LHCN-M2 (cell line): Measurements from ENCODE around the gene FRRS1. TPM values are rescaled to one million over a fixed set of nuclear protein-coding genes. Genes with fewer than 3 reads are reported as not detected.
"Not testable (repeated sequence)": the region's sequence is repeated elsewhere in the genome, so short reads cannot be mapped to it uniquely, and the experiment has no call there.

ENCODE experiments used
- DNase-seq: peaks from one replicate; pipeline ENCODE4 v3.0.0-alpha.2; 2012; ENCODE audit warnings: low read depth
- total RNA-seq: library from RNA; depleted of rRNA; stranded (reverse); fragments of >200 nt; gene quantifications from 2 replicates; pipeline ENCODE4 v1.2.3, GENCODE V29; 2014

Gene FRRS1
- total RNA-seq, 1 experiment from 2014 or later: 7.2 TPM

GRCh38 chr1:99768104-99768503 lies 1.7 kb upstream of the FRRS1 start:
- no peak for DNase-seq

GRCh38 chr1:99764909-99765308 lies 1.5 kb downstream of the FRRS1 start:
- DNase-seq: no peak

GRCh38 chr1:99764439-99764838 lies 2.0 kb downstream of the FRRS1 start:
- no peak for DNase-seq

GRCh38 chr1:99763956-99764355 lies 2.5 kb downstream of the FRRS1 start:
- no peak for DNase-seq

GRCh38 chr1:99761774-99762173 lies 4.7 kb downstream of the FRRS1 start:
- DNase-seq: no peak

- no peak for DNase-seq
Observed at GRCh38 chr1:99759518-99760160, 6.8 kb downstream of the FRRS1 start.

GRCh38 chr1:99758686-99759517 lies 7.5 kb downstream of the FRRS1 start:
- DNase-seq: not testable (repeated sequence)

- no peak for DNase-seq
Observed at GRCh38 chr1:99758073-99758511, 8.3 kb downstream of the FRRS1 start.

GRCh38 chr1:99756598-99756997 lies 9.8 kb downstream of the FRRS1 start:
- peak; percentile 58 for DNase-seq

- DNase-seq: no peak
Observed at GRCh38 chr1:99755664-99756063, 10.8 kb downstream of the FRRS1 start.

GRCh38 chr1:99754697-99755096 lies 11.7 kb downstream of the FRRS1 start:
- DNase-seq: no peak

- DNase-seq: no peak
Observed at GRCh38 chr1:99754055-99754626, 12.3 kb downstream of the FRRS1 start.

GRCh38 chr1:99751877-99752504 lies 14.4 kb downstream of the FRRS1 start:
- no peak for DNase-seq

- no peak for DNase-seq
Observed at GRCh38 chr1:99749504-99750347, 16.7 kb downstream of the FRRS1 start.

GRCh38 chr1:99748419-99748818 lies 18.0 kb downstream of the FRRS1 start:
- DNase-seq: no peak

- DNase-seq: no peak
Observed at GRCh38 chr1:99745684-99746083, 20.8 kb downstream of the FRRS1 start.

- DNase-seq: no peak
Observed at GRCh38 chr1:99745061-99745460, 21.4 kb downstream of the FRRS1 start.

GRCh38 chr1:99740141-99740540 lies 26.3 kb downstream of the FRRS1 start:
- DNase-seq: no peak

- DNase-seq: no peak
Observed at GRCh38 chr1:99738858-99739465, 27.5 kb downstream of the FRRS1 start.

- DNase-seq: peak; percentile 75
Observed at GRCh38 chr1:99737016-99737415, 29.4 kb downstream of the FRRS1 start.

- DNase-seq: no peak
Observed at GRCh38 chr1:99735852-99736251, 30.6 kb downstream of the FRRS1 start.
